PFSK-1 (cell line): Measurements from ENCODE around the gene PROSER3.

ENCODE experiments used
- FOXP2 ChIP-seq: optimal IDR thresholded peaks from 2 replicates; pipeline ENCODE3; 2011; ENCODE audit warnings: borderline replicate concordance, control low read depth, inconsistent platforms; ENCODE audit not compliant: insufficient read depth; ENCODE audit errors: extremely low read length, extremely low read depth
- POLR2AphosphoS5 ChIP-seq: IDR thresholded peaks from 2 replicates; pipeline ENCODE4 v1.6.1; 2012; ENCODE audit warnings: low read depth, mild to moderate bottlenecking, control low read depth, low read length, moderate library complexity
- SIN3A ChIP-seq: IDR thresholded peaks from 2 replicates; pipeline ENCODE4 v1.6.1; 2012; ENCODE audit warnings: mild to moderate bottlenecking, low read length, moderate library complexity, borderline replicate concordance; ENCODE audit not compliant: insufficient read depth
- TAF1 ChIP-seq: IDR thresholded peaks from 2 replicates; pipeline ENCODE4 v1.6.1; 2012; ENCODE audit warnings: low read length, control low read depth, borderline replicate concordance; ENCODE audit not compliant: insufficient read depth
- TF ChIP-seq, protein P1 (sequence below), 2 experiments: IDR thresholded peaks; 2 replicates each; pipeline versions ENCODE4 v1.6.1 to v1.8.0; 2011 to 2012; ENCODE audit warnings: low read depth in 2 of 2, low read length in 2 of 2, control low read depth in 1 of 2, inconsistent platforms in 1 of 2, mild to moderate bottlenecking in 1 of 2, moderate library complexity in 1 of 2; ENCODE audit not compliant: insufficient read depth in 1 of 2

PROSER3 gene

DNA sequence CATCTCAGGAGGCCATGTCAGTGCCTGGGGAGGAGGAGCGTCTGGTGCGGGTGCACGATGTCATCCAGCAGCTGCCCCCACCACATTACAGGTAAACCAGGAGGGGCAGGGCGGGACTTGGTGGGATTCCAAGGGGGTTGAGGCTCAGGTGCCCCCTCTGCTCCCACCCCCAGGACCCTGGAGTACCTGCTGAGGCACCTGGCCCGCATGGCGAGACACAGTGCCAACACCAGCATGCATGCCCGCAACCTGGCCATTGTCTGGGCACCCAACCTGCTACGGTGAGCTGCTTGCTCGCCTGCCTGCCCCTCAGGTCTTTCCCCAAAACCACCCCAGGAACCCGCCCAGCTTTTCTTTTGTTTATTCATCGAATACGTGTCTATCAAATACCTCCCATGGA is 24.6 kb downstream of the PROSER3 start:
- no peak for TF ChIP-seq TAF1
- no peak for TF ChIP-seq POLR2AphosphoS5
- no peak for TF ChIP-seq FOXP2
- TF ChIP-seq SIN3A: no peak
- TF ChIP-seq, protein P1, sequence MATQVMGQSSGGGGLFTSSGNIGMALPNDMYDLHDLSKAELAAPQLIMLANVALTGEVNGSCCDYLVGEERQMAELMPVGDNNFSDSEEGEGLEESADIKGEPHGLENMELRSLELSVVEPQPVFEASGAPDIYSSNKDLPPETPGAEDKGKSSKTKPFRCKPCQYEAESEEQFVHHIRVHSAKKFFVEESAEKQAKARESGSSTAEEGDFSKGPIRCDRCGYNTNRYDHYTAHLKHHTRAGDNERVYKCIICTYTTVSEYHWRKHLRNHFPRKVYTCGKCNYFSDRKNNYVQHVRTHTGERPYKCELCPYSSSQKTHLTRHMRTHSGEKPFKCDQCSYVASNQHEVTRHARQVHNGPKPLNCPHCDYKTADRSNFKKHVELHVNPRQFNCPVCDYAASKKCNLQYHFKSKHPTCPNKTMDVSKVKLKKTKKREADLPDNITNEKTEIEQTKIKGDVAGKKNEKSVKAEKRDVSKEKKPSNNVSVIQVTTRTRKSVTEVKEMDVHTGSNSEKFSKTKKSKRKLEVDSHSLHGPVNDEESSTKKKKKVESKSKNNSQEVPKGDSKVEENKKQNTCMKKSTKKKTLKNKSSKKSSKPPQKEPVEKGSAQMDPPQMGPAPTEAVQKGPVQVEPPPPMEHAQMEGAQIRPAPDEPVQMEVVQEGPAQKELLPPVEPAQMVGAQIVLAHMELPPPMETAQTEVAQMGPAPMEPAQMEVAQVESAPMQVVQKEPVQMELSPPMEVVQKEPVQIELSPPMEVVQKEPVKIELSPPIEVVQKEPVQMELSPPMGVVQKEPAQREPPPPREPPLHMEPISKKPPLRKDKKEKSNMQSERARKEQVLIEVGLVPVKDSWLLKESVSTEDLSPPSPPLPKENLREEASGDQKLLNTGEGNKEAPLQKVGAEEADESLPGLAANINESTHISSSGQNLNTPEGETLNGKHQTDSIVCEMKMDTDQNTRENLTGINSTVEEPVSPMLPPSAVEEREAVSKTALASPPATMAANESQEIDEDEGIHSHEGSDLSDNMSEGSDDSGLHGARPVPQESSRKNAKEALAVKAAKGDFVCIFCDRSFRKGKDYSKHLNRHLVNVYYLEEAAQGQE (IDR thresholded peaks at IDR 0.05; ENCODE audit: insufficient read depth in 1 of 2, low read depth in 2 of 2, low read length in 2 of 2): no peak

DNA sequence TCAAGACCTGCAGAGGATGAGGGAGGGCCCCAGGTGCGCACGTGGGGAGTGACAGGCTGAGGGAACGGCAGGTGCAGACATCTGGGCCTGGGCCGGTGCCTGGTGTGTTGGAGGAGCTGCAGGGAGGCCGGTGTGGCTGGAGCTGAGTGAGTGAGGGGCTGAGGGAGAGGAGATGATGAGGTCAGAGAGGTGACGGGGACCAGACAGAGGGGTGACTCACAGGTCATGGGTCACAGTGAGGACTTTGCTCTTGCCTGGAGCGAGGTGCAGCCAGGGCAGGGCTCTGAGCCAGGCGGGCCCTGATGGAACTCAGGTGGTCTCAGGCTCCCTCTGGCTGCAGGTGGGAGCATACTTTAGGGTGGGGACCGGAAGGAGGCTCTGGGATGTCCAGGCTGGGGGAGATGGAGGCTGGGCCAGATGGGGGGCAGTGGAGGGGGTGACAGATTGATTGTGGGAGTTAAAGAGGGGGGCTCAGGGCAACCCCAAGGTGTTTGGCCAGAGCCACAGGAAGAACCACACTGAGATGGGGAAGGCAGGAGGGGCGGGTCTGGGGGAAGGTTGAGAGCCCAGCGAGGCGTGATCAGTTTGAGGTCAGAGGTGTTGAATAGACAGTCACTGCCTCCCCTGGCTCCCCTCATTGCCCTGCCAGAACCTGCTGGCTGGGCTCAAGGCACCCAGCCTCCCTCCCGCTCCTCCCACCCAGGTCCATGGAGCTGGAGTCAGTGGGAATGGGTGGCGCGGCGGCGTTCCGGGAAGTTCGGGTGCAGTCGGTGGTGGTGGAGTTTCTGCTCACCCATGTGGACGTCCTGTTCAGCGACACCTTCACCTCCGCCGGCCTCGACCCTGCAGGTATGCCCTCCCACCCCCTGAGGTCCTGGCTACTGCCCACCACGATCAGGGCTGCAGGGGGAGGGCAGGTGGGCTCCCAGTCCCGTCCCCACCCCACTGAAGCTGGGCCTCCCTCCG is 25.8 kb downstream of the PROSER3 start:
- TF ChIP-seq FOXP2: no peak
- no peak for TF ChIP-seq POLR2AphosphoS5
- TF ChIP-seq TAF1: no peak
- TF ChIP-seq, protein P1 (IDR thresholded peaks at IDR 0.05; ENCODE audit: insufficient read depth in 1 of 2, low read depth in 2 of 2, low read length in 2 of 2): no peak
- TF ChIP-seq SIN3A: no peak

DNA sequence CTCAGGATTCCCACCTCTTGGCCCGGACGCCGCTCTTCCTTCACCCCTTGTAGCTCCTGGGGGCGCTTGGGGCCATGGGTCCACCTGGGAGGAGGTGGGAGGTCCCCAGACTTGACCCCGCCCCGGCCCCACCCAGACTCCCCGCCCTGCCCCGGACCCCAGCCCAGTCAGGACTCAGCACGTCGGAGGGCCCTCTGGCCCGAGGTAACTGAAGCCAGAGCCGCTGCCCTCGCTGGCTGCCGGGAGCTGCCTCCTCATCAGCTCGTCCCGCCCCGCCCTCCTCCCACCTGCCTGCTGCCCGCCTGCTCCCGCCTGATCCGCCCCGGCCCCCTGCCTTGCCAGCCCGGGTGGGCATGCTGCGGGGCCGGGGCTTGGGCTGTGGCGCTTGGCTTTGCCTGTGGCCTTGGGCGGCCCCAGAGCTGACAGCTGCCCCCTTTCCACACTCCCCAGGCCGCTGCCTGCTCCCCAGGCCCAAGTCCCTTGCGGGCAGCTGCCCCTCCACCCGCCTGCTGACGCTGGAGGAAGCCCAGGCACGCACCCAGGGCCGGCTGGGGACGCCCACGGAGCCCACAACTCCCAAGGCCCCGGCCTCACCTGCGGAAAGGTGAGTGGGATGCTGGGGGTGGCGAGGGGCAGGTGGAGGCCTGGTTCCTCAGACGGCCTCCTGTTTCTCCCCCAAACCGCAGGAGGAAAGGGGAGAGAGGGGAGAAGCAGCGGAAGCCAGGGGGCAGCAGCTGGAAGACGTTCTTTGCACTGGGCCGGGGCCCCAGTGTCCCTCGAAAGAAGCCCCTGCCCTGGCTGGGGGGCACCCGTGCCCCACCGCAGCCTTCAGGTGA is 26.7 kb downstream of the PROSER3 start:
- no peak for TF ChIP-seq SIN3A
- TF ChIP-seq TAF1: no peak
- no peak for TF ChIP-seq FOXP2

DNA sequence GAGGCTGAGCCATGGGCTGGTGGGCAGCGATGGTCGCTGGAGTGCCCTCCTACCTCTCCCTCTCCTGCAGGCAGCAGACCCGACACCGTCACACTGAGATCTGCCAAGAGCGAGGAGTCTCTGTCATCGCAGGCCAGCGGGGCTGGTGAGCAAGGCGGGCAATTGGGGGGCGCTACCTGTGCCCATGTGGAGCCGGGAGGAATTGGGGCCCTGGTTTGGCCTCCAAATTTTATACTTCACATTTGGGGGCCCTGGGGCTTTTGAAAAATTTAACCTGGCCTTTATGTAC is 27.3 kb downstream of the PROSER3 start:
- TF ChIP-seq SIN3A (no peak), FOXP2 (no peak), POLR2AphosphoS5 (no peak), TAF1 (no peak)
- TF ChIP-seq, protein P1 (IDR thresholded peaks at IDR 0.05; ENCODE audit: insufficient read depth in 1 of 2, low read depth in 2 of 2, low read length in 2 of 2): no peak

DNA sequence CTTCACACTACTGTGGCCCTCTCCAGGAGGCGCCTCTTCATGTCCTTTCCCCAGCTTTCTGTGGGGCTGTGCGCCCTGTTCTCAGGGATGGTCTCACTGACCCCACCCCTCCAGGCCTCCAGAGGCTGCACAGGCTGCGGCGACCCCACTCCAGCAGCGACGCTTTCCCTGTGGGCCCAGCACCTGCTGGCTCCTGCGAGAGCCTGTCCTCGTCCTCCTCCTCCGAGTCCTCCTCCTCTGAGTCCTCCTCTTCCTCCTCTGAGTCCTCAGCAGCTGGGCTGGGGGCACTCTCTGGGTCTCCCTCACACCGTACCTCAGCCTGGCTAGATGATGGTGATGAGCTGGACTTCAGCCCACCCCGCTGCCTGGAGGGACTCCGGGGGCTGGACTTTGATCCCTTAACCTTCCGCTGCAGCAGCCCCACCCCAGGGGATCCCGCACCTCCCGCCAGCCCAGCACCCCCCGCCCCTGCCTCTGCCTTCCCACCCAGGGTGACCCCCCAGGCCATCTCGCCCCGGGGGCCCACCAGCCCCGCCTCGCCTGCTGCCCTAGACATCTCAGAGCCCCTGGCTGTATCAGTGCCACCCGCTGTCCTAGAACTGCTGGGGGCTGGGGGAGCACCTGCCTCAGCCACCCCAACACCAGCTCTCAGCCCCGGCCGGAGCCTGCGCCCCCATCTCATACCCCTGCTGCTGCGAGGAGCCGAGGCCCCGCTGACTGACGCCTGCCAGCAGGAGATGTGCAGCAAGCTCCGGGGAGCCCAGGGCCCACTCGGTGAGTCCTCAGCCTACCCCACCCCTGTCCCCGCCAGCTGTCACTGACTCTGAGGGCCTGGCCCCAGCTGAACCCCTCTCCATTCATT is 28.6 kb downstream of the PROSER3 start:
- no peak for TF ChIP-seq FOXP2
